Measurements from ENCODE around the gene ILF2.

The ILF2 gene

DNA sequence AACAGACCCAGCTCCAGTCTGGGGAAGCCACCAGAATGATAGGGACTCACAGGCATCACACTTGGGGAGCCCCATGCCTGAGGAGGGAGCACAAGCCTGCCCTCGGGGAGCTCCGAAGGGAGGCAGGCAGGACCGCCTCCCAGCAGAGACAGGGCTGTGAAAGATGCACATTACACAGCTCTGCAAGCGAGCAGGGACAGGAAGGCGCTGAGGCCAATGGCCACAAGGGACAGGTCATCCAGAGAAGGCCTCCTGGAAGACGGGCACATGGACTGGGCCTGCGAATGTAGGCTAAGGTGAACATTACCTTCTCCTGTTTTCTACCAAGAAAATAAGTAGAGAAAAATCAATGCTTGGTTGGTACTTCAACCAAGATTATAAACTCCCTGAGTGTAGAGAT, 11.9 kb upstream of the ILF2 start:
- no peaks in the 10 kb centered on the region for H3K36me3 ChIP-seq (ENCODE audit: control insufficient read depth, insufficient read depth, low read length)
- no peaks in the 10 kb centered on the region for H3K27me3 ChIP-seq (ENCODE audit: control insufficient read depth, insufficient read depth, low read length)

DNA sequence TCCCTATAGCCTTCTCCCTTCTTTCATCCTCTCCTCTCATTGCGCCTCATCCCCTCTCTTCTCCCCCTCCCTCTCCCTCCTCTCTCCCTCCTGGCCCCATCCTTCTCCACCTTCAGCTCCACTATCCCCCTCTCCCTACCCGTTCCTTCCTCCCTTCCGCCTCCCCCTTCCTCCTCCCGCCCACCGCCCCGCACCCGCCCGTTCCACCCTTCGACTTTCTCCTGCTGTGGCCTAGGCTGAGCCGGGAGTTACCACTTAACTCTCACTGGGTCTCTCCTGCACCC, 9.3 kb upstream of the ILF2 start:
- no peaks in the 10 kb centered on the region for H3K36me3 ChIP-seq (ENCODE audit: control insufficient read depth, insufficient read depth, low read length)
- no peak overlapping the region for H3K27ac ChIP-seq
- H3K27me3 ChIP-seq (ENCODE audit: control insufficient read depth, insufficient read depth, low read length): no peaks in the 10 kb centered on the region
- H3K4me3 ChIP-seq (ENCODE audit: low read depth, low read length): no peak overlapping the region
- TF ChIP-seq, protein P1, sequence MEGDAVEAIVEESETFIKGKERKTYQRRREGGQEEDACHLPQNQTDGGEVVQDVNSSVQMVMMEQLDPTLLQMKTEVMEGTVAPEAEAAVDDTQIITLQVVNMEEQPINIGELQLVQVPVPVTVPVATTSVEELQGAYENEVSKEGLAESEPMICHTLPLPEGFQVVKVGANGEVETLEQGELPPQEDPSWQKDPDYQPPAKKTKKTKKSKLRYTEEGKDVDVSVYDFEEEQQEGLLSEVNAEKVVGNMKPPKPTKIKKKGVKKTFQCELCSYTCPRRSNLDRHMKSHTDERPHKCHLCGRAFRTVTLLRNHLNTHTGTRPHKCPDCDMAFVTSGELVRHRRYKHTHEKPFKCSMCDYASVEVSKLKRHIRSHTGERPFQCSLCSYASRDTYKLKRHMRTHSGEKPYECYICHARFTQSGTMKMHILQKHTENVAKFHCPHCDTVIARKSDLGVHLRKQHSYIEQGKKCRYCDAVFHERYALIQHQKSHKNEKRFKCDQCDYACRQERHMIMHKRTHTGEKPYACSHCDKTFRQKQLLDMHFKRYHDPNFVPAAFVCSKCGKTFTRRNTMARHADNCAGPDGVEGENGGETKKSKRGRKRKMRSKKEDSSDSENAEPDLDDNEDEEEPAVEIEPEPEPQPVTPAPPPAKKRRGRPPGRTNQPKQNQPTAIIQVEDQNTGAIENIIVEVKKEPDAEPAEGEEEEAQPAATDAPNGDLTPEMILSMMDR (IDR thresholded peaks at IDR 0.05): no peak
- H3K4me1 ChIP-seq: no peaks in the 10 kb centered on the region
- no peak overlapping the region for H3K4me2 ChIP-seq (ENCODE audit: low read length)
- no peak overlapping the region for H3K9ac ChIP-seq
- H3K79me2 ChIP-seq: no peaks in the 10 kb centered on the region
- H2AFZ ChIP-seq: no peak overlapping the region
- H3K9me3 ChIP-seq (ENCODE audit: control insufficient read depth, low read length): no peaks in the 10 kb centered on the region

More for the DNA sequence above, 11.9 kb upstream of the ILF2 start:
- Histone ChIP-seq H3K9me3 (ENCODE audit: control insufficient read depth, low read length) (no peaks in the 10 kb centered on the region), H2AFZ (no peak overlapping the region), H3K4me1 (no peaks in the 10 kb centered on the region), H3K9ac (no peak overlapping the region), H3K79me2 (no peaks in the 10 kb centered on the region), H3K4me2 (ENCODE audit: low read length) (no peak overlapping the region), H3K27ac (no peak overlapping the region), H3K4me3 (ENCODE audit: low read depth, low read length) (no peak overlapping the region)
- TF ChIP-seq, protein P1 (IDR thresholded peaks at IDR 0.05): no peak

DNA sequence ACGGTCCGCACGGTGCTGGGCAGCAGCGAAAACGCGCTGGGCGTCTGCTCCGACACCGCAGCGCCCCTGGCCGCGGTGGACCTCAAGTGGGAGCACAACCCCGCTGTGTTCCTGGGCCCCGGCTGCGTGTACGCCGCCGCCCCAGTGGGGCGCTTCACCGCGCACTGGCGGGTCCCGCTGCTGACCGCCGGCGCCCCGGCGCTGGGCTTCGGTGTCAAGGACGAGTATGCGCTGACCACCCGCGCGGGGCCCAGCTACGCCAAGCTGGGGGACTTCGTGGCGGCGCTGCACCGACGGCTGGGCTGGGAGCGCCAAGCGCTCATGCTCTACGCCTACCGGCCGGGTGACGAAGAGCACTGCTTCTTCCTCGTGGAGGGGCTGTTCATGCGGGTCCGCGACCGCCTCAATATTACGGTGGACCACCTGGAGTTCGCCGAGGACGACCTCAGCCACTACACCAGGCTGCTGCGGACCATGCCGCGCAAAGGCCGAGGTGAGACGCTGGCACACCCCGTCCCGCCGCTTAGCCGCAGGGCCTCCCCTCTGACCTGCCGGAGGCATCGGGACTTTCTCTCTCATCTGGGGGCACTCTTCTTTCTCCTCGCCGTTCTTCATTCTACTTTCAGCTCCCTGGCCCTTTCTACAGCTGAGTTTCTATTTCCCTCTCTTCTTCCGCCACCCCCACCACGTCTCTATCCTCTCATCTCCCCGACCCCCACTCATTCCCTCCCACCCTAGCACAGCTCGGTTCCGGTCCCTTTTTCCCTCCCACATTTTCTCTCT, 8.7 kb upstream of the ILF2 start:
- no peaks in the 10 kb centered on the region for H3K9me3 ChIP-seq (ENCODE audit: control insufficient read depth, low read length)
- peak overlapping the region; percentile 81 for H3K4me2 ChIP-seq (ENCODE audit: low read length)
- TF ChIP-seq, protein P1 (IDR thresholded peaks at IDR 0.05): no peak
- no peaks in the 10 kb centered on the region for H3K79me2 ChIP-seq
- H3K4me1 ChIP-seq: no peaks in the 10 kb centered on the region
- H3K4me3 ChIP-seq (ENCODE audit: low read depth, low read length): peak overlapping the region; percentile 52
- no peak overlapping the region for H3K27ac ChIP-seq
- H3K9ac ChIP-seq: no peak overlapping the region
- no peaks in the 10 kb centered on the region for H3K36me3 ChIP-seq (ENCODE audit: control insufficient read depth, insufficient read depth, low read length)
- peak overlapping the region; percentile 64 for H2AFZ ChIP-seq
- H3K27me3 ChIP-seq (ENCODE audit: control insufficient read depth, insufficient read depth, low read length): no peaks in the 10 kb centered on the region

DNA sequence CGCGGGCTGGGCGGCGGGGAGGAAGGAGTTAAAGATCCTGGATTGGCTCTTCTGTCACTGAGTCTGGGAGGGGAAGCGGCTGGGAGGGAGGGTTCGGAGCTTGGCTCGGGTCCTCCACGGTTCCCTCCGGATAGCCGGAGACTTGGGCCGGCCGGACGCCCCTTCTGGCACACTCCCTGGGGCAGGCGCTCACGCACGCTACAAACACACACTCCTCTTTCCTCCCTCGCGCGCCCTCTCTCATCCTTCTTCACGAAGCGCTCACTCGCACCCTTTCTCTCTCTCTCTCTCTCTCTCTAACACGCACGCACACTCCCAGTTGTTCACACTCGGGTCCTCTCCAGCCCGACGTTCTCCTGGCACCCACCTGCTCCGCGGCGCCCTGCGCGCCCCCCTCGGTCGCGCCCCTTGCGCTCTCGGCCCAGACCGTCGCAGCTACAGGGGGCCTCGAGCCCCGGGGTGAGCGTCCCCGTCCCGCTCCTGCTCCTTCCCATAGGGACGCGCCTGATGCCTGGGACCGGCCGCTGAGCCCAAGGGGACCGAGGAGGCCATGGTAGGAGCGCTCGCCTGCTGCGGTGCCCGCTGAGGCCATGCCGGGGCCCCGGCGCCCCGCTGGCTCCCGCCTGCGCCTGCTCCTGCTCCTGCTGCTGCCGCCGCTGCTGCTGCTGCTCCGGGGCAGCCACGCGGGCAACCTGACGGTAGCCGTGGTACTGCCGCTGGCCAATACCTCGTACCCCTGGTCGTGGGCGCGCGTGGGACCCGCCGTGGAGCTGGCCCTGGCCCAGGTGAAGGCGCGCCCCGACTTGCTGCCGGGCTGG, 7.9 kb upstream of the ILF2 start, which contains the start of gene NPR1:
Gene NPR1 (plus strand): TSS at position 170 of the 818 bp plus-strand sequence. CDS start 421 bp downstream, at position 591.
- H3K4me2 ChIP-seq (ENCODE audit: low read length): peak within 1 kb of the TSS; percentile 81

More for the DNA sequence above, 7.9 kb upstream of the ILF2 start, which contains the start of gene NPR1:
- Histone ChIP-seq H3K9me3 (ENCODE audit: control insufficient read depth, low read length) (no peaks in the 10 kb centered on the region), H3K27me3 (ENCODE audit: control insufficient read depth, insufficient read depth, low read length) (no peaks in the 10 kb centered on the region), H3K4me1 (no peaks in the 10 kb centered on the region), H3K9ac (no peak within 1 kb of the TSS), H3K4me3 (ENCODE audit: low read depth, low read length) (peak within 1 kb of the TSS; percentile 52), H3K79me2 (no peaks in the 10 kb centered on the region), H3K36me3 (ENCODE audit: control insufficient read depth, insufficient read depth, low read length) (no peaks in the 10 kb centered on the region), H2AFZ (peak within 1 kb of the TSS; percentile 64), H3K27ac (no peak within 1 kb of the TSS)
- TF ChIP-seq, protein P1 (IDR thresholded peaks at IDR 0.05): no peak

Measured in parathyroid adenoma (tissue), 2 donors.